Activated T-cell treated with anti-CD3 and anti-CD28 coated beads for 48 hours (primary cell): ENCODE data around the gene LMOD1.
"Not testable (repeated sequence)": the region's sequence is repeated elsewhere in the genome, so short reads cannot be mapped to it uniquely, and the experiment has no call there.

Experiments
- DNase-seq: peaks from one replicate; pipeline ENCODE4 v3.0.0-alpha.2; 2020; ENCODE audit warnings: low read depth

Gene LMOD1

GRCh38 chr1:201859424-201859823, 86.9 kb downstream of the LMOD1 start:
- no peak for DNase-seq

- DNase-seq, result not testable (repeated sequence)
Measured at GRCh38 chr1:201856722-201857121, 89.6 kb downstream of the LMOD1 start.

GRCh38 chr1:201851949-201852348, 94.4 kb downstream of the LMOD1 start:
- no peak for DNase-seq

- DNase-seq, result no peak
Measured at GRCh38 chr1:201850053-201850397, 96.3 kb downstream of the LMOD1 start.

- no peak for DNase-seq
Measured at GRCh38 chr1:201849372-201850052, 96.8 kb downstream of the LMOD1 start.

DNA sequence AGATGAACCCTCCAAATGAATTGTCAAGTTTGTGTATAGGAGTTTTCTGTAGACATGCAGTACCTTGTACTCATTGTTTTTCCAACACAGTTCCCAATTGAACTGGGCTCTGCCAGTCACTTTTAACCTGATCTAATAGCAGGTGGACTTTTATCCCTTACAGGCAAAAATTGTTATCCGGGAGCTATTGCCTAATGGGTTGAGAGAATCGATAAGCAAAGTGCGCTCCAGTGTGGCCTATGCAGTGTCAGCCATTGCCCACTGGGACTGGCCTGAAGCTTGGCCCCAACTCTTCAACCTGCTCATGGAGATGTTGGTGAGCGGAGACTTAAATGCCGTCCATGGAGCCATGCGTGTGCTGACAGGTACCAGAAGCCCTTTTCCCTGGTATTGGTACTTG, 98.1 kb downstream of the LMOD1 start:
- no peak for DNase-seq

- DNase-seq, result no peak
Measured at GRCh38 chr1:201847150-201847549, 99.2 kb downstream of the LMOD1 start.
